OCI-LY7 (cell line): ENCODE results near the gene SAT1. TPM values are rescaled to one million over a fixed set of nuclear protein-coding genes. Genes with fewer than 3 reads are reported as not detected.

Source experiments
- BruUV-seq: library from RNA; stranded (reverse); fragments of 400-500 nt; replicated peaks from 2 replicates; lab custom pipeline; 2021; lab: Mats Ljungman, UMichigan
- CTCF ChIA-PET: fragments of 300-600 bp; sonication (Branson Sonifier 250); formaldehyde crosslinking; loops from one replicate; lab custom pipeline; 2022; ENCODE audit warnings: antibody characterized with exemption; ENCODE audit not compliant: unreplicated experiment; lab: Charles Lee
- POLR2A ChIA-PET: fragments of 300-600 bp; sonication (Branson Sonifier 250); formaldehyde crosslinking; loops from one replicate; lab custom pipeline; 2022; ENCODE audit warnings: antibody characterized with exemption; lab: Charles Lee
- DNase-seq: peaks from one replicate; pipeline ENCODE4 v3.0.0-alpha.2; 2015; ENCODE audit warnings: low spot score
- H2AFZ ChIP-seq: fragments of 200-600 bp; sonication (generic), shearing (Covaris generic); 2 replicates; pipeline ENCODE4 v1.6.1; 2014; ENCODE audit warnings: mild to moderate bottlenecking, antibody characterized with exemption, low read length, moderate library complexity
- H3K27ac ChIP-seq: fragments of 200-600 bp; sonication (generic); 2 replicates; pipeline ENCODE4 v1.5.1; 2014; ENCODE audit warnings: mixed run types, low read depth, mild to moderate bottlenecking, moderate library complexity, low read length, inconsistent platforms; ENCODE audit not compliant: poor library complexity, severe bottlenecking
- H3K36me3 ChIP-seq: fragments of 200-600 bp; sonication (generic); 2 replicates; pipeline ENCODE4 v1.6.1; 2014; ENCODE audit warnings: mild to moderate bottlenecking, antibody characterized with exemption, low read length, moderate library complexity, mixed read lengths; ENCODE audit not compliant: insufficient read depth
- H3K4me1 ChIP-seq: fragments of 200-600 bp; sonication (generic); 2 replicates; pipeline ENCODE4 v1.5.1; 2014; ENCODE audit warnings: mild to moderate bottlenecking, low read length; ENCODE audit not compliant: insufficient read depth, poor library complexity, severe bottlenecking
- H3K4me2 ChIP-seq: fragments of 200-600 bp; sonication (generic); 2 replicates; pipeline ENCODE4 v1.6.1; 2014; ENCODE audit warnings: mild to moderate bottlenecking, low read length
- H3K4me3 ChIP-seq: fragments of 200-600 bp; sonication (generic); 2 replicates; pipeline ENCODE4 v1.5.1; 2014; ENCODE audit warnings: mild to moderate bottlenecking, low read depth, low read length; ENCODE audit not compliant: poor library complexity, severe bottlenecking
- H3K79me2 ChIP-seq: fragments of 200-600 bp; sonication (generic); 2 replicates; pipeline ENCODE4 v1.6.1; 2016; ENCODE audit warnings: low read depth, mild to moderate bottlenecking, low read length, moderate library complexity, mixed read lengths; ENCODE audit not compliant: insufficient read depth
- H3K9me2 ChIP-seq: fragments of 200-600 bp; sonication (generic); 2 replicates; pipeline ENCODE4 v1.6.1; 2016; ENCODE audit warnings: mild to moderate bottlenecking, low read length, mixed read lengths; ENCODE audit not compliant: insufficient read depth
- H3K9me3 ChIP-seq: fragments of 200-600 bp; sonication (generic); 2 replicates; pipeline ENCODE4 v1.6.1; 2014; ENCODE audit warnings: mild to moderate bottlenecking, mixed run types, low read length, mixed read lengths
- H4K20me1 ChIP-seq: fragments of 200-600 bp; sonication (generic); 2 replicates; pipeline ENCODE4 v1.6.1; 2014; ENCODE audit warnings: mild to moderate bottlenecking, antibody characterized with exemption, low read length, moderate library complexity, mixed read lengths; ENCODE audit not compliant: insufficient read depth
- CTCF ChIP-seq: fragments of 200-600 bp; sonication (generic); conservative IDR thresholded peaks from 2 replicates; pipeline ENCODE4 v1.5.1; 2014; ENCODE audit warnings: mild to moderate bottlenecking, antibody characterized with exemption, low read length, moderate library complexity, mixed read lengths
- EZH2phosphoT487 ChIP-seq: fragments of 200-600 bp; sonication (generic); IDR thresholded peaks from 2 replicates; pipeline ENCODE4 v1.6.1; 2018; ENCODE audit warnings: low read depth, borderline replicate concordance, mild to moderate bottlenecking, mixed run types, antibody characterized with exemption, low read length, moderate library complexity, mixed read lengths
- intact Hi-C: fragments of 100-400 bp; cut with micrococcal nuclease; formaldehyde crosslinking; loops from one replicate; pipeline ENCODE4 v1.10.0; 2022; ENCODE audit not compliant: unreplicated experiment
- total RNA-seq, 2 experiments: library from RNA; depleted of rRNA in 1 of 2; stranded (reverse); fragments of >200 nt in 1 of 2; shearing (Covaris generic) in 1 of 2; gene quantifications; 2 replicates each; pipeline ENCODE4 v1.2.3, GENCODE V29; 2014 to 2022

The SAT1 gene
- total RNA-seq, 2 experiments from 2014 or later = 46.9 to 50.7 TPM

- Histone ChIP-seq H3K4me3 (no peak overlapping the region), H3K9me2 (no peaks in the 10 kb centered on the region), H3K79me2 (no peaks in the 10 kb centered on the region), H4K20me1 (no peaks in the 10 kb centered on the region), H2AFZ (no peak overlapping the region), H3K36me3 (no peaks in the 10 kb centered on the region), H3K4me2 (no peak overlapping the region), H3K4me1 (peaks cover 19% of the 10 kb centered on the region), H3K9me3 (no peaks in the 10 kb centered on the region), H3K27ac (no peak overlapping the region)
- ChIA-PET CTCF (no interaction called here), POLR2A (no interaction called here)
- intact Hi-C loops = no loop called here
- DNase-seq = no peak
- no peak for TF ChIP-seq EZH2phosphoT487
- TF ChIP-seq CTCF = no peak
- no TSS peak for BruUV-seq
Observed at GRCh38 chrX:23815376-23815775, 32.4 kb downstream of the SAT1 start.

DNA sequence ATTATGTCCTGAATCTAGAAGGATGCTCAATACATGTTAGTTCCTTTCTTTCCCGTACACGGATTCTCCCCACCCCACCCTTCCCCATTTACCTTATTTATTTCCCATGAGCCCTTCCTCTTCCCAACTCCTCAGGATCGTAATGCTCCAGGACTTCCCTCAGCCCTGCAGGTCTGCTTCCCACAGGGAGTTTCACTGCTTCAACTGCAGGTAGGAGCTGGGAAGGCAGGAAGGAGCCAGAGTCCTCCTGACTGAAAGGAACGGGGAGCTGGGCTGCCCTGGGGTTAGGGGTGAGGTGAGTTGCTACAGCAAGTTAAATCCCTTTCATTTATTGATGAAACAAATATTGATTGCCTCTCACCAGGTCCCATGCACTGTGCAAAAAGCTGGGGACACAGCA lies 33.2 kb downstream of the SAT1 start:
- H3K4me3 ChIP-seq = no peak overlapping the region
- H3K4me2 ChIP-seq = no peak overlapping the region
- no peak for DNase-seq
- H2AFZ ChIP-seq = no peak overlapping the region
- ChIA-PET POLR2A (no interaction called here), CTCF (no interaction called here)
- H4K20me1 ChIP-seq = no peaks in the 10 kb centered on the region
- H3K27ac ChIP-seq = no peak overlapping the region
- no peaks in the 10 kb centered on the region for H3K9me3 ChIP-seq
- H3K79me2 ChIP-seq = no peaks in the 10 kb centered on the region
- intact Hi-C loops = no loop called here
- H3K36me3 ChIP-seq = no peaks in the 10 kb centered on the region
- peaks cover 12% of the 10 kb centered on the region for H3K4me1 ChIP-seq
- TF ChIP-seq CTCF (no peak), EZH2phosphoT487 (no peak)
- H3K9me2 ChIP-seq = no peaks in the 10 kb centered on the region
- BruUV-seq = no TSS peak

- Histone ChIP-seq H2AFZ (peak overlapping the region; percentile 84; the same call in 1 of the 2 replicates), H3K4me3 (no peak overlapping the region), H4K20me1 (no peaks in the 10 kb centered on the region), H3K27ac (no peak overlapping the region), H3K9me2 (no peaks in the 10 kb centered on the region), H3K9me3 (no peaks in the 10 kb centered on the region), H3K4me1 (peaks cover 10% of the 10 kb centered on the region), H3K79me2 (no peaks in the 10 kb centered on the region), H3K4me2 (no peak overlapping the region), H3K36me3 (no peaks in the 10 kb centered on the region)
- no peak for DNase-seq
- ChIA-PET CTCF (no interaction called here), POLR2A (no interaction called here)
- intact Hi-C loops = no loop called here
- TF ChIP-seq CTCF (no peak), EZH2phosphoT487 (no peak)
- BruUV-seq = no TSS peak
Observed at GRCh38 chrX:23817979-23818336, 35.0 kb downstream of the SAT1 start.
